Esophagus (tissue), 2 donors: ENCODE data around the gene XRCC3. TPM values are rescaled to one million over a fixed set of nuclear protein-coding genes. Genes with fewer than 3 reads are reported as not detected.

Source experiments
- H3K27ac ChIP-seq, 2 donors: one replicate each; pipeline ENCODE4 v1.5.1; 2013; ENCODE audit warnings: low read depth in 2 of 2, mild to moderate bottlenecking in 2 of 2, inconsistent platforms in 1 of 2, low read length in 1 of 2, moderate library complexity in 1 of 2
- H3K27me3 ChIP-seq, 2 donors: one replicate each; pipeline ENCODE4 v1.6.1; 2013; ENCODE audit warnings: low read length in 2 of 2, control low read depth in 1 of 2, mild to moderate bottlenecking in 1 of 2; ENCODE audit not compliant: insufficient read depth in 2 of 2, control insufficient read depth in 1 of 2
- H3K36me3 ChIP-seq, 2 donors: one replicate each; pipeline ENCODE4 v1.6.1; 2013; ENCODE audit warnings: low read length in 1 of 2; ENCODE audit not compliant: control insufficient read depth in 2 of 2, insufficient read depth in 2 of 2
- H3K4me1 ChIP-seq, 2 donors: one replicate each; pipeline ENCODE4 v1.6.1; 2013; ENCODE audit warnings: low read length in 1 of 2; ENCODE audit not compliant: control insufficient read depth in 2 of 2, insufficient read depth in 2 of 2
- H3K4me3 ChIP-seq, 2 donors: one replicate each; pipeline ENCODE4 v1.5.1; 2013; ENCODE audit warnings: low read length in 2 of 2, mild to moderate bottlenecking in 2 of 2, low read depth in 1 of 2, moderate library complexity in 1 of 2
- H3K9me3 ChIP-seq, 2 donors: one replicate each; pipeline ENCODE4 v1.6.1; 2013; ENCODE audit warnings: mild to moderate bottlenecking in 2 of 2, low read depth in 1 of 2, low read length in 1 of 2, moderate library complexity in 1 of 2; ENCODE audit not compliant: control insufficient read depth in 2 of 2, insufficient read depth in 1 of 2
- WGBS, 2 donors: extraction: QIAGEN DNeasy Blood & Tissue Kit; methylation state at CpG; one replicate each; pipeline ENCODE4 v1.1.7; 2013; 5-methylcytosine and 5-hydroxymethylcytosine counted together
- polyA plus RNA-seq, 2 donors: library from polyadenylated mRNA; stranded (reverse); fragments of 200-250 nt; gene quantifications; one replicate each; pipeline ENCODE4 v1.2.3, GENCODE V29; 2013
- donor health status: healthy with polysubstance abuse.
- donor health status: Bipolar disorder and iron deficiency.

XRCC3 gene
- polyA plus RNA-seq, 2 donors = 7.7 to 17.6 TPM

DNA sequence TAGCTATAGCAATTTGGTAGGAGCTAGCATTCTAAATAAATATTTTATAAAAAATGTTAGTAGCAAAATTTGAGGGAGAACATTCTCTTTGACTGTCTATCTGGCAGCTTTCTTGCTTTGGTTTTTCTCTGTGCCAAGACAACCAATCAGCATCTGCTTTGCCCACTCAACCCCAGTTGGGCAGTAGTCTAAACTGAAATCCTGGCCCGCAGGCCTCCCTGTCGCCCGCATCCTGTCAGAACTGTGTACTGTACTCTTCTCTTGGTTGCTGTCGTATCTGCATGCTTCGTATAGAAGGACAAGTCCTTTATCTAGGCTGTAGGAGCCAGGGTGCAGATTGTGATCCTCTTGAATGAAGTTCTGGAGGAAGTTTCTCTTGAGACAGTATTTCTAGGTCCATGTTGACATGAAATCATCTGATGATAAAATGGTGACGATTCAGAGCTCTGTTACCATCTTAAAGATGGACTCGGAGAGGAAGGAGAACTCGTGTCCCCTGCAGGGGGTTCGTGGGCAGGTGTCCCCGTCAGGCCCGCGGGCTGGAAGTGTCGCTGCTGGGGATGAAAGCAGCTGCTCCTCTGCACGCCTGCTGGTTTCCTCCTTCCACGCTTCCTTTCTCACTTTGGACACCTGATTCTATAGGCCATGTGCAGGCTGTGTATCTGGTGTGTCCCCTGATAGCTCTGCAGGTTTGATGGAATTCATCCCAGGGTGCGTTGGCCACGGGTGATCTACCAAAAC lies 34.6 kb downstream of the XRCC3 start:
- H3K4me3 ChIP-seq = no peak overlapping the region
- peaks cover 15 to 54% of the 10 kb centered on the region in 2 donors for H3K36me3 ChIP-seq
- WGBS, 2 donors = 87% methylated on average over 17 of the region's 17 CpGs
- no peaks in the 10 kb centered on the region for H3K4me1 ChIP-seq
- no peaks in the 10 kb centered on the region for H3K27me3 ChIP-seq
- H3K9me3 ChIP-seq = no peaks in the 10 kb centered on the region
- no peak overlapping the region for H3K27ac ChIP-seq

DNA sequence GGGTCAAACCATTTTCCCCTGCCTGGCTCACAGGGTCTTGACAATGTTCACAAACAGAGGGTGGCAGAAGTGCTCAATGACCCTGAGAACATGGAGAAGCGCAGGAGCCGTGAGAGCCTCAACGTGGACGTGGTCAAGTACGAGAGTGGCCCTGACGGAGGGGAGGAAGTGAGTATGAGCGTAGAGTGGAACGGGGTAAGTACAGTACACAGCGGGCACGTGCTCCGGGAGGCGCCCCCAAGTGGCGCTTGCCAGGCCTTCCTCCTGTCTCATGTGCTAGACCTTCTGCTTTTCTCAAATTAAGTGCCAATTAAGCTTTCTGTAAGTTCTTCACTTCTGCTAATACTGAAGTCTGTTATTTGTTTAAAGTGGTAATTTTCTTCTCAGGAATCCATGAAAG lies 35.9 kb downstream of the XRCC3 start:
- whole genome bisulfite sequencing, 2 donors = 48 to 54% methylated on average over 13 of the region's 13 CpGs
- no peaks in the 10 kb centered on the region for H3K27me3 ChIP-seq
- no peaks in the 10 kb centered on the region for H3K9me3 ChIP-seq
- H3K36me3 ChIP-seq = peaks cover 15 to 50% of the 10 kb centered on the region in 2 donors
- H3K27ac ChIP-seq = no peak overlapping the region
- H3K4me3 ChIP-seq = no peak overlapping the region
- H3K4me1 ChIP-seq = no peaks in the 10 kb centered on the region

DNA sequence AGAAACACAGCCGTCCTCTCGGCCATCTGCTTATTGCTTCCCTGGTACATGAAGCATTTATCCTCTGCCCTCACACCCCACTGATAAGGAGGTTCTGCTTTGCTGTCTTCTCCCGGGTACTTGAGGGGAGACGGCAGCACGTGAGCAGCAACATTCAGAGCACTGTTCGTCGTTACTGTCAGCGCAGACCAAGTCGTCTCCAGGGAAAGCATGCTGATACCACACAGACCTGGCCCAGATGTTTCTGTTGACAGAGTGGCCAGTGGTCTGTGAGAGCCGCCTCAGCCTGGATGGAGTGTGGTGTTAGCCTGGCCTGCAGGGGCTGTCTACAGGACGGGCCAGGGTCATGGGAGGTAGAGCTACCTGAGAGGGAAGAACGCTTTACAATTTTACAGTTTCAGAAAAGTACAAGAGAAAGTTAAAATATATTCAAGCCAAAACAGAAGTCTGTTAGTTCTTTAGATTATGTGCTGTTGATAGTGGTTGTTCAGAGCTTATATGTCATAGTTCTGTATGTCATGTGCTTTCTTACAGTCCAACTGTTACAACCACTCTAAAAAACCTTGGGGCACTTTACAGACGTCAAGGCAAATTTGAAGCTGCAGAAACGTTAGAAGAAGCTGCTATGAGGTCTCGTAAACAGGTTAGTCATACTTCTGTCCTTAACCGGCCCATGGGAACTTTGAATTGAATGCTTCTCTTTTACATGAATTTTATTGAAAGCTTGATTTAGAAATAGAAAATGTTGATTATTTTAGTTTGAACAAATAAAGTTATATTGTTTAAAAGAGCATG lies 38.2 kb downstream of the XRCC3 start:
- no peak overlapping the region for H3K4me3 ChIP-seq
- H3K9me3 ChIP-seq = no peaks in the 10 kb centered on the region
- WGBS, 2 donors = 83 to 86% methylated on average over 16 of the region's 16 CpGs
- peaks cover 10 to 47% of the 10 kb centered on the region in 2 donors for H3K36me3 ChIP-seq
- H3K27ac ChIP-seq = no peak overlapping the region
- no peaks in the 10 kb centered on the region for H3K27me3 ChIP-seq
- no peaks in the 10 kb centered on the region for H3K4me1 ChIP-seq

DNA sequence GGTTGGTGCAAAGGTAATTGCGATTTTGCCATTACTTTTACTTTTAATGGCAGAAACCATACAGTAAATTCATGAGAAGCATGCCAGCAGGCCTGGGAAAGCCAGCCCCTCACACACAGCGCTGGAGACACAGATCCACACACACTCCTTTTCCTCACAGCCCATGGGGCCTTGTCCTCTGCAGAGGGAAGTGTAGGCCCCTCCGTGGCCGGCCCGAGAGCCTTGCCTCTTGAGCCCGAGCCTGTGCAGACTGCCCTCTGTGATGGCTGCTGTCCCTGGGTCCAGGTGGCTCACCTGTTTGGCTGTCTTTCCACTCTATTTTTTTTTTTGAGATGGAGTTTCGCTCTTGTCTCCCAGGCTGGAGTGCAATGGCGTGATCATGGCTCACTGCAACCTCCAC lies 39.3 kb downstream of the XRCC3 start:
- no peak overlapping the region for H3K27ac ChIP-seq
- H3K27me3 ChIP-seq = no peaks in the 10 kb centered on the region
- no peak overlapping the region for H3K4me3 ChIP-seq
- no peaks in the 10 kb centered on the region for H3K9me3 ChIP-seq
- peaks cover 9 to 48% of the 10 kb centered on the region in 2 donors for H3K36me3 ChIP-seq
- H3K4me1 ChIP-seq = no peaks in the 10 kb centered on the region
- 95 to 97% methylated on average over 8 of the region's 8 CpGs for WGBS, 2 donors

DNA sequence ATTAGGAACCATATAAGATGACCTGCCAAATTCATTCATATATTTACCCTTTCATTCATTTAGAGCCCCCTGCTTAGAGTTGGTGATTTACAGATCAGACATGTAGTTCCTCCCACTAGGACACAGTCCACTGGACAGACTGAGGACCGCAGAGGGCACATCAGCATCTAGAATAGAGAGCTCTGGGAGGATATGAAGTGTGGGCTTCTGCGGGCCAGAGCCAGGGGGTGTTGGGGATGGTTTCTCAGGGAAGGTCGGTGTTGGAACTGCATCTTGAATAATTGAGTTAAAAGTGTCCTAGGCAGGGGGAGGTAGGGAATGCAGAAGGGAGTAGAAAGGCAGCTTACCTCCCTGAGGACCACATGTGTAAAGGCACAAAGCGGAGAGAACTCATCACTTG lies 43.3 kb downstream of the XRCC3 start:
- H3K27ac ChIP-seq = no peak overlapping the region
- WGBS, 2 donors = 94 to 95% methylated on average over 4 of the region's 4 CpGs

DNA sequence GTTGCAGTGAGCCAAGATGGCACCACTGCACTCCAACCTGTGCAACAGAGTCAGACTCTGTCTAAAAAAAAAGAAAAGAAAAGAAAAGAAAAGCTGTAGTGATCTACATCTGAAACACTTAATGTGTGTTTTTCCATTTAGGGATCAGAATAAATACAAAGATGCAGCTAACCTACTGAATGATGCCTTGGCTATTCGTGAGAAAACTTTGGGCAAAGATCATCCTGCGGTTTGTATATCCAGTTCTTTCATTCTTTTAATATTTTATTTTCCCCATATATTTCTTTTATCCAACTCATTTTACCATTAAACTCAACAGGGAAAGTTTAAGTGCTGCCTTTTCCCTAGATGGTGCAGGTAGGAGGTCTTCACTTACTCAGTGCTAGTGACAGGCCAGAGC lies 45.9 kb downstream of the XRCC3 start:
- WGBS, 2 donors = 94 to 97% methylated on average over 2 of the region's 2 CpGs
- Histone ChIP-seq H3K36me3 (peaks cover 10 to 23% of the 10 kb centered on the region in 2 donors), H3K27ac (no peak overlapping the region), H3K27me3 (no peaks in the 10 kb centered on the region), H3K4me1 (no peaks in the 10 kb centered on the region), H3K4me3 (no peak overlapping the region), H3K9me3 (no peaks in the 10 kb centered on the region)

More for the DNA sequence above, 43.3 kb downstream of the XRCC3 start:
- Histone ChIP-seq H3K4me3 (no peak overlapping the region), H3K27me3 (no peaks in the 10 kb centered on the region), H3K36me3 (peaks cover 11 to 33% of the 10 kb centered on the region in 2 donors), H3K9me3 (no peaks in the 10 kb centered on the region), H3K4me1 (no peaks in the 10 kb centered on the region)

DNA sequence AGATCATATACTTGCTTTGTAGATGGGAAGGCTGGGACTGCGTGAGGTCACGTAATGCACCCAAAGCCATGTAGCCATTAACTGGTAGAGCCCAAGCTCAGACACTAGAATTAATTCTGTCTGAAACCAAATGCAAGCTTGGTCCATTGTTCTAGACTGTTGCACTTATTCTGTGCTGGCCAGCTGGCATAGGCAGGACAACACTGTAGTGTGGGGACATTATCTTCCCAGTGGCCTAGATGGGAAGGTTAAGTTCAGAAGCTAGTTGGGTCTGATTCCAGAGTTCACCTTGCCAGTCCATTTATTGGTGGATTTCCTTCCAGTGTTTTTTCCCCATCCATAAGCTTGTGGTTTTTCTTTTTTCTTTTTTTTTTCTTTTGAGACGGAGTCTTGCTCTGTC lies 47.1 kb downstream of the XRCC3 start:
- 97 to 98% methylated on average over 3 of the region's 3 CpGs for WGBS, 2 donors
- H3K36me3 ChIP-seq = peaks cover 10 to 24% of the 10 kb centered on the region in 2 donors

DNA sequence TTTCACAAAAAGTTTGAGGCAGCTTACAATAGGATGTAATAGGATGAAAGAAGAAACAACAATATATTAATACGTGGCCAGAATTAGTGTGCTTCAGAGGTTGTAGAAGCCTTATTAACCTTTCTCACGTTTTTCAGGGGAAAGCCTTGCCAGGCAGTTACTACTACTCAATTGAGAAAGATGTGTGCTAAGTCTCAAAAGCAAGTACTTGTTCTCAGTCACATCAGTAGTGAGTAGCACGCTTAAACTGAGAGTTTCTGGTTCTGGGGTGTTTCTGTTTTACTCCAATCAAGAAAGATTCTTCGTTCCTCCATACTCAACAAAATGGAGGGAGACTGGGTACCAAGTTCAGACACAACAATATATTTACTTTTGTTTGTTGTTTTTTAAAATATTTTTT lies 47.6 kb downstream of the XRCC3 start:
- H3K36me3 ChIP-seq = peaks cover 10 to 22% of the 10 kb centered on the region in 2 donors
- no peaks in the 10 kb centered on the region for H3K27me3 ChIP-seq
- 85 to 87% methylated on average over 4 of the region's 4 CpGs for WGBS, 2 donors
- no peak overlapping the region for H3K4me3 ChIP-seq
- H3K4me1 ChIP-seq = no peaks in the 10 kb centered on the region
- no peaks in the 10 kb centered on the region for H3K9me3 ChIP-seq
- no peak overlapping the region for H3K27ac ChIP-seq

More for the DNA sequence above, 47.1 kb downstream of the XRCC3 start:
- H3K9me3 ChIP-seq = no peaks in the 10 kb centered on the region
- H3K4me3 ChIP-seq = no peak overlapping the region
- H3K4me1 ChIP-seq = no peaks in the 10 kb centered on the region
- no peaks in the 10 kb centered on the region for H3K27me3 ChIP-seq
- H3K27ac ChIP-seq = no peak overlapping the region

DNA sequence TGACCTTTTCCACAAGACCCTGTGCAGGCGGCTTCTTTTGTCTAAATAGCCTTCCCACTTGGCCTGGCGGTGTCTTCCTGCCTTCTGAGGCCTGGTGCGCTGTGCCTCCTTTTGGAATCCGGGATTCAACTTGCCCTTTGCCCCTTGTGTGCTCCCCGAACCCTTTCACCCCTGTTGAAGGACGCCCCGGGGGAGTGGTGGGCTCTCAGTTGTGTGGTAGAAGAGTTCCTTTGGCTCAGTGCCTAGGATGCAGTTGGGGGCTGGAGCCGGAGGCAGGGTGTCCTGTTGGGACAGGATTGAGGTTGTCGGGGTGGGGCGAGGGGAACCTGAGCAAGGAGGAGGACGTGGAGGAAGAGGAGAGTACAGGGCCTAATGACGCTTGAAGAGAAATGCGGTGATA lies 51.7 kb downstream of the XRCC3 start:
- H3K36me3 ChIP-seq = peaks cover 28 to 31% of the 10 kb centered on the region in 2 donors
- H3K4me1 ChIP-seq = no peaks in the 10 kb centered on the region

More for the DNA sequence above, 51.7 kb downstream of the XRCC3 start:
- Histone ChIP-seq H3K27me3 (no peaks in the 10 kb centered on the region), H3K9me3 (no peaks in the 10 kb centered on the region), H3K4me3 (no peak overlapping the region), H3K27ac (no peak overlapping the region)
- WGBS, 2 donors = 87 to 90% methylated on average over 13 of the region's 13 CpGs
